HCT116 (cell line): ENCODE data around the gene LENG9. TPM values are rescaled to one million over a fixed set of nuclear protein-coding genes. Genes with fewer than 3 reads are reported as not detected.

ENCODE experiments used
- ATAC-seq: fragments of 200-7000 bp; cut with Tn5 transposase; 2 replicates; pipeline ENCODE4 v1.9.1; 2020; ENCODE audit warnings: mild to moderate bottlenecking, moderate library complexity
- BruUV-seq: library from RNA; stranded (reverse); fragments of 400-500 nt; replicated peaks from 2 replicates; lab custom pipeline; 2021; lab: Mats Ljungman, UMichigan
- CTCF ChIA-PET: fragments of 300-600 bp; sonication (Branson Sonifier 250); formaldehyde crosslinking; loops from one replicate; lab custom pipeline; 2021; ENCODE audit warnings: antibody characterized with exemption; lab: Charles Lee
- POLR2A ChIA-PET: fragments of 300-600, 350-600 bp; sonication (Branson Sonifier 250); formaldehyde crosslinking; loops from one replicate; lab custom pipeline; 2021; ENCODE audit warnings: antibody characterized with exemption; lab: Charles Lee
- RAD21 ChIA-PET, 2 experiments: fragments of 300-600 bp; sonication (Branson Sonifier 250); formaldehyde crosslinking; loops; one replicate each; lab custom pipeline; 2023; ENCODE audit warnings: low total read pairs in 2 of 2; ENCODE audit not compliant: uncharacterized antibody in 2 of 2, unreplicated experiment in 2 of 2, low non-redundant PET in 1 of 2; lab: Charles Lee
- DNase-seq: peaks from one replicate; pipeline ENCODE4 v3.0.0-alpha.2; 2010; ENCODE audit warnings: low read depth, low spot score
- H2AFZ ChIP-seq: fragments of 200-600 bp; shearing (Covaris generic), sonication (generic); 2 replicates; pipeline ENCODE4 v1.6.1; 2017; ENCODE audit warnings: low read depth, mixed run types, mixed read lengths, antibody characterized with exemption, low read length; ENCODE audit not compliant: poor library complexity, severe bottlenecking
- H3K27ac ChIP-seq: 2 replicates; pipeline ENCODE4 v1.5.1; 2012; ENCODE audit warnings: low read depth, low read length
- H3K27me3 ChIP-seq: fragments of 200-600 bp; sonication (generic); 2 replicates; pipeline ENCODE4 v1.6.1; 2016; ENCODE audit warnings: mixed run types, low read length, mixed read lengths; ENCODE audit not compliant: insufficient read depth
- H3K36me3 ChIP-seq, 2 experiments: fragments of 200-500 bp in 1 of 2; fragments of 200-600 bp in 1 of 2; sonication (Bioruptor generic) in 1 of 2; sonication (generic) in 1 of 2; 2 replicates each; pipeline versions ENCODE4 v1.5.1 to v1.6.1; 2014 to 2016; ENCODE audit warnings: low read length in 2 of 2, inconsistent platforms in 1 of 2, mixed read lengths in 1 of 2, mixed run types in 1 of 2; ENCODE audit not compliant: insufficient read depth in 2 of 2, control insufficient read depth in 1 of 2
- H3K4me1 ChIP-seq, 2 experiments: fragments of 200-600 bp in 1 of 2; sonication (generic) in 1 of 2; 2 replicates each; pipeline versions ENCODE4 v1.5.1 to v1.6.1; 2012 to 2017; ENCODE audit warnings: low read length in 2 of 2, inconsistent platforms in 1 of 2, mild to moderate bottlenecking in 1 of 2, mixed read lengths in 1 of 2, mixed run types in 1 of 2, moderate library complexity in 1 of 2; ENCODE audit not compliant: insufficient read depth in 2 of 2, control insufficient read depth in 1 of 2
- H3K4me2 ChIP-seq: fragments of 200-600 bp; sonication (generic); 2 replicates; pipeline ENCODE4 v1.6.1; 2017; ENCODE audit warnings: mixed run types, low read length, mixed read lengths
- H3K4me3 ChIP-seq, 2 experiments: fragments of 200-600 bp in 1 of 2; sonication (generic) in 1 of 2; replicated peaks in 1 of 2; 2 replicates each; pipeline ENCODE4 v1.5.1; 2011 to 2016; ENCODE audit warnings: low read length in 2 of 2, control low read depth in 1 of 2, low read depth in 1 of 2, mild to moderate bottlenecking in 1 of 2, mixed read lengths in 1 of 2, mixed run types in 1 of 2
- H3K79me2 ChIP-seq: fragments of 200-600 bp; sonication (generic); 2 replicates; pipeline ENCODE4 v1.6.1; 2017; ENCODE audit warnings: mild to moderate bottlenecking, mixed run types, low read length, moderate library complexity, mixed read lengths; ENCODE audit not compliant: insufficient read depth
- H3K9ac ChIP-seq: fragments of 200-600 bp; sonication (generic); 2 replicates; pipeline ENCODE4 v1.6.1; 2016; ENCODE audit warnings: low read length, mixed read lengths
- H3K9me2 ChIP-seq: fragments of 200-600 bp; sonication (generic), shearing (Covaris generic); 2 replicates; pipeline ENCODE4 v1.6.1; 2017; ENCODE audit warnings: mixed run types, mild to moderate bottlenecking, moderate library complexity; ENCODE audit not compliant: insufficient read depth
- H3K9me3 ChIP-seq, 2 experiments: fragments of 200-500 bp in 1 of 2; fragments of 200-600 bp in 1 of 2; sonication (Bioruptor generic) in 1 of 2; sonication (generic) in 1 of 2; 2 replicates each; pipeline ENCODE4 v1.6.1; 2014 to 2017; ENCODE audit warnings: low read length in 2 of 2, mixed read lengths in 2 of 2, inconsistent platforms in 1 of 2, low read depth in 1 of 2, mild to moderate bottlenecking in 1 of 2, mixed run types in 1 of 2, moderate library complexity in 1 of 2; ENCODE audit not compliant: control insufficient read depth in 1 of 2, insufficient read depth in 1 of 2
- H4K20me1 ChIP-seq: fragments of 200-600 bp; sonication (generic), shearing (Covaris generic); 2 replicates; pipeline ENCODE4 v1.6.1; 2017; ENCODE audit warnings: mixed run types, mild to moderate bottlenecking, moderate library complexity; ENCODE audit not compliant: insufficient read depth
- CBX3 ChIP-seq: IDR thresholded peaks from 2 replicates; pipeline ENCODE4 v1.6.1; 2012; ENCODE audit warnings: low read depth
- CTCF ChIP-seq, 3 experiments: fragments of 200-600 bp in 1 of 3; sonication (generic) in 1 of 3; IDR thresholded peaks in 2 of 3; conservative IDR thresholded peaks in 1 of 3; 2 replicates each; pipeline ENCODE4 v1.5.1; 2012 to 2017; ENCODE audit warnings: low read depth in 2 of 3, low read length in 2 of 3, antibody characterized with exemption in 1 of 3, borderline replicate concordance in 1 of 3, control low read depth in 1 of 3, mild to moderate bottlenecking in 1 of 3, mixed read lengths in 1 of 3, mixed run types in 1 of 3, moderate library complexity in 1 of 3; ENCODE audit not compliant: insufficient read depth in 1 of 3
- EGR1 ChIP-seq: IDR thresholded peaks from 2 replicates; pipeline ENCODE4 v1.6.1; 2012; ENCODE audit warnings: low read depth
- ELF1 ChIP-seq: IDR thresholded peaks from 2 replicates; pipeline ENCODE4 v1.6.1; 2012; ENCODE audit warnings: low read depth, borderline replicate concordance
- EZH2phosphoT487 ChIP-seq: fragments of 200-600 bp; IDR thresholded peaks from 2 replicates; pipeline ENCODE4 v1.6.1; 2018; ENCODE audit warnings: antibody characterized with exemption, borderline replicate concordance
- POLR2A ChIP-seq: IDR thresholded peaks from 2 replicates; pipeline ENCODE4 v1.7.0; 2011; ENCODE audit warnings: borderline replicate concordance; ENCODE audit not compliant: insufficient read depth, insufficient read length; ENCODE audit errors: extremely low read depth
- POLR2AphosphoS5 ChIP-seq: IDR thresholded peaks from 2 replicates; pipeline ENCODE4 v1.6.1; 2011; ENCODE audit warnings: mild to moderate bottlenecking, low read depth, low read length, moderate library complexity
- RAD21 ChIP-seq: IDR thresholded peaks from 2 replicates; pipeline ENCODE4 v1.6.1; 2012; ENCODE audit warnings: low read depth, mild to moderate bottlenecking
- SIN3A ChIP-seq: IDR thresholded peaks from 2 replicates; pipeline ENCODE4 v1.6.1; 2012; ENCODE audit warnings: low read depth
- intact Hi-C: fragments of 100-400 bp; cut with micrococcal nuclease; formaldehyde crosslinking; loops from 2 replicates; pipeline ENCODE4 v1.10.0; 2022
- total RNA-seq: library from RNA; stranded (reverse); gene quantifications from one replicate; pipeline ENCODE4 v1.2.1, GENCODE V29; 2021; ENCODE audit not compliant: unreplicated experiment

The LENG9 gene
- total RNA-seq, 1 experiment from 2014 or later: 9.0 TPM

GRCh38 chr19:54429176-54429495 lies 34.4 kb downstream of the LENG9 start:
- ChIA-PET CTCF (no interaction called here), POLR2A (no interaction called here), RAD21 (no interaction called here)
- Histone ChIP-seq H3K4me2 (no peak overlapping the region), H3K9me2 (no peaks in the 10 kb centered on the region), H3K4me3 (no peak overlapping the region), H3K36me3 (no peaks in the 10 kb centered on the region), H3K79me2 (no peaks in the 10 kb centered on the region), H4K20me1 (no peaks in the 10 kb centered on the region), H3K9ac (no peak overlapping the region), H3K27me3 (no peaks in the 10 kb centered on the region), H3K4me1 (peaks cover 29 to 36% of the 10 kb centered on the region in 2 experiments), H2AFZ (no peak overlapping the region), H3K27ac (no peak overlapping the region), H3K9me3 (no peaks in the 10 kb centered on the region)
- no peak for DNase-seq
- BruUV-seq: no TSS peak
- no peak for ATAC-seq
- intact Hi-C loops: no loop called here
- no peak for TF ChIP-seq EGR1

- Histone ChIP-seq H3K27me3 (no peaks in the 10 kb centered on the region), H3K9me3 (no peaks in the 10 kb centered on the region), H4K20me1 (no peaks in the 10 kb centered on the region), H2AFZ (no peak overlapping the region), H3K4me2 (no peak overlapping the region), H3K9me2 (no peaks in the 10 kb centered on the region), H3K4me3 (no peak overlapping the region), H3K79me2 (no peaks in the 10 kb centered on the region), H3K36me3 (no peaks in the 10 kb centered on the region), H3K9ac (no peak overlapping the region), H3K4me1 (peaks cover 29 to 36% of the 10 kb centered on the region in 2 experiments), H3K27ac (no peak overlapping the region)
- TF ChIP-seq CBX3 (no peak), ELF1 (no peak), POLR2A (no peak), CTCF (IDR thresholded peaks at IDR 0.05 in 2 of 3, conservative IDR thresholded peaks at IDR 0.05 in 1 of 3; ENCODE audit: borderline replicate concordance in 1 of 3, insufficient read depth in 1 of 3, low read depth in 2 of 3, low read length in 2 of 3) (no peak), POLR2AphosphoS5 (no peak), EZH2phosphoT487 (no peak), RAD21 (no peak), SIN3A (no peak)
- ChIA-PET RAD21 (no interaction called here), POLR2A (interaction anchor here (0.9 kb wide), 1 partner anchor 35 kb away, joined by 3 read pairs; the partner anchor contains the start of gene LENG9), CTCF (interaction anchor here (1.4 kb wide), 1 partner anchor 11 kb away, joined by 4 read pairs; no protein-coding TSS in a partner anchor)
- no TSS peak for BruUV-seq
- intact Hi-C loops: no loop called here
- no peak for DNase-seq
- ATAC-seq: no peak
Measured at GRCh38 chr19:54428323-54429175, 35.0 kb downstream of the LENG9 start.
